H9 (cell line): ENCODE data around the gene CHPT1. TPM values are rescaled to one million over a fixed set of nuclear protein-coding genes. Genes with fewer than 3 reads are reported as not detected.

Source experiments
- DNase-seq: peaks from one replicate; pipeline ENCODE4 v3.0.0-alpha.2; 2017
- H2AFZ ChIP-seq: one replicate; pipeline ENCODE4 v1.6.1; 2013; ENCODE audit warnings: mild to moderate bottlenecking, low read length, control low read depth, moderate library complexity
- H2AK5ac ChIP-seq: 2 replicates; pipeline ENCODE4 v1.6.1; 2013; ENCODE audit warnings: low read length, control low read depth, mixed read lengths; ENCODE audit not compliant: insufficient read length
- H2BK120ac ChIP-seq: one replicate; pipeline ENCODE4 v1.6.1; 2013; ENCODE audit warnings: low read depth, mild to moderate bottlenecking, low read length, control low read depth, inconsistent platforms; ENCODE audit not compliant: poor library complexity, severe bottlenecking
- H2BK12ac ChIP-seq: 2 replicates; pipeline ENCODE4 v1.6.1; 2013; ENCODE audit warnings: low read length, control low read depth, mixed read lengths, low read depth; ENCODE audit not compliant: insufficient read length
- H2BK15ac ChIP-seq: 2 replicates; pipeline ENCODE4 v1.6.1; 2013; ENCODE audit warnings: low read depth, low read length, control low read depth
- H2BK20ac ChIP-seq: one replicate; pipeline ENCODE4 v1.6.1; 2013; ENCODE audit warnings: low read depth, mild to moderate bottlenecking, low read length, control low read depth, inconsistent platforms; ENCODE audit not compliant: poor library complexity, severe bottlenecking
- H2BK5ac ChIP-seq: 2 replicates; pipeline ENCODE4 v1.6.1; 2013; ENCODE audit warnings: low read length, control low read depth, mixed read lengths; ENCODE audit not compliant: insufficient read length
- H3K14ac ChIP-seq: 2 replicates; pipeline ENCODE4 v1.6.1; 2013; ENCODE audit warnings: low read length, control low read depth; ENCODE audit not compliant: insufficient read depth
- H3K18ac ChIP-seq: 2 replicates; pipeline ENCODE4 v1.6.1; 2013; ENCODE audit warnings: low read depth, mild to moderate bottlenecking, mixed read lengths, low read length, control low read depth; ENCODE audit not compliant: insufficient read length
- H3K23ac ChIP-seq: 2 replicates; pipeline ENCODE4 v1.6.1; 2013; ENCODE audit warnings: low read length, control low read depth, mixed read lengths, low read depth; ENCODE audit not compliant: insufficient read length
- H3K23me2 ChIP-seq: 2 replicates; pipeline ENCODE4 v1.6.1; 2013; ENCODE audit warnings: low read depth, mild to moderate bottlenecking, mixed read lengths, low read length, control low read depth; ENCODE audit not compliant: insufficient read length, poor library complexity, severe bottlenecking
- H3K27ac ChIP-seq: 2 replicates; pipeline ENCODE4 v1.5.1; 2013; ENCODE audit warnings: low read length, control low read depth, mixed read lengths, low read depth; ENCODE audit not compliant: insufficient read length
- H3K27me3 ChIP-seq: 2 replicates; pipeline ENCODE4 v1.6.1; 2013; ENCODE audit warnings: low read length, control low read depth, inconsistent platforms; ENCODE audit not compliant: insufficient read depth
- H3K4ac ChIP-seq: 2 replicates; pipeline ENCODE4 v1.6.1; 2013; ENCODE audit warnings: low read depth, mild to moderate bottlenecking, control low read depth, inconsistent platforms, low read length, moderate library complexity
- H3K4me1 ChIP-seq: 2 replicates; pipeline ENCODE4 v1.6.1; 2013; ENCODE audit warnings: low read length, control low read depth, inconsistent platforms; ENCODE audit not compliant: insufficient read depth
- H3K4me2 ChIP-seq: 2 replicates; pipeline ENCODE4 v1.6.1; 2013; ENCODE audit warnings: low read length, control low read depth, mixed read lengths; ENCODE audit not compliant: insufficient read length, insufficient read depth
- H3K56ac ChIP-seq: 2 replicates; pipeline ENCODE4 v1.6.1; 2013; ENCODE audit warnings: low read depth, mild to moderate bottlenecking, mixed read lengths, low read length, control low read depth; ENCODE audit not compliant: insufficient read length
- H3K79me1 ChIP-seq: 2 replicates; pipeline ENCODE4 v1.6.1; 2013; ENCODE audit warnings: low read depth, mild to moderate bottlenecking, moderate library complexity, low read length, control low read depth, inconsistent platforms; ENCODE audit not compliant: insufficient read depth, poor library complexity, severe bottlenecking
- H3K79me2 ChIP-seq: 2 replicates; pipeline ENCODE4 v1.6.1; 2013; ENCODE audit warnings: low read length, control low read depth, inconsistent platforms; ENCODE audit not compliant: insufficient read depth
- H3K9ac ChIP-seq: 2 replicates; pipeline ENCODE4 v1.6.1; 2013; ENCODE audit warnings: low read length, control low read depth, mixed read lengths; ENCODE audit not compliant: insufficient read length; ENCODE audit errors: extremely low read depth
- H3K9me3 ChIP-seq: one replicate; pipeline ENCODE4 v1.6.1; 2013; ENCODE audit warnings: low read depth, low read length, inconsistent platforms; ENCODE audit not compliant: control insufficient read depth
- H3T11ph ChIP-seq: one replicate; pipeline ENCODE4 v1.6.1; 2013; ENCODE audit warnings: mild to moderate bottlenecking, low read length, control low read depth, inconsistent platforms
- H4K20me1 ChIP-seq: one replicate; pipeline ENCODE4 v1.6.1; 2013; ENCODE audit not compliant: control insufficient read depth, insufficient read length, insufficient read depth
- H4K5ac ChIP-seq: 2 replicates; pipeline ENCODE4 v1.6.1; 2013; ENCODE audit warnings: low read depth, mild to moderate bottlenecking, mixed read lengths, low read length, control low read depth; ENCODE audit not compliant: insufficient read length
- H4K8ac ChIP-seq: replicated peaks from 2 replicates; pipeline ENCODE4 v1.6.1; 2013; ENCODE audit warnings: low read length, control low read depth, mixed read lengths, low read depth; ENCODE audit not compliant: insufficient read length
- H4K91ac ChIP-seq: 2 replicates; pipeline ENCODE4 v1.6.1; 2013; ENCODE audit warnings: low read depth, mild to moderate bottlenecking, moderate library complexity, mixed read lengths, low read length, control low read depth; ENCODE audit not compliant: insufficient read length
- H3K27ac Mint-ChIP-seq, 3 experiments: 2 replicates in 2 of 3; 3 replicates in 1 of 3; pipeline ENCODE4 v1.8.0; 2020 to 2021; ENCODE audit warnings: mixed read lengths in 3 of 3, mild to moderate bottlenecking in 1 of 3, moderate library complexity in 1 of 3
- H3K27me3 Mint-ChIP-seq: 2 replicates; pipeline ENCODE4 v1.8.0; 2021; ENCODE audit warnings: low read depth, mild to moderate bottlenecking, moderate library complexity, mixed read lengths
- H3K36me3 Mint-ChIP-seq, 3 experiments: 2 replicates in 2 of 3; 3 replicates in 1 of 3; pipeline ENCODE4 v1.8.0; 2020 to 2021; ENCODE audit warnings: low read depth in 3 of 3, mixed read lengths in 3 of 3; ENCODE audit not compliant: insufficient read depth in 1 of 3
- H3K4me1 Mint-ChIP-seq, 2 experiments: 2 replicates each; pipeline ENCODE4 v1.8.0; 2020; ENCODE audit warnings: mixed read lengths in 2 of 2
- H3K4me3 Mint-ChIP-seq, 2 experiments: 2 replicates in 1 of 2; 3 replicates in 1 of 2; pipeline ENCODE4 v1.8.0; 2020 to 2021; ENCODE audit warnings: mild to moderate bottlenecking in 2 of 2, mixed read lengths in 2 of 2, moderate library complexity in 1 of 2
- H3K9me3 Mint-ChIP-seq, 2 experiments: 2 replicates in 1 of 2; 3 replicates in 1 of 2; pipeline ENCODE4 v1.8.0; 2020; ENCODE audit warnings: mild to moderate bottlenecking in 2 of 2, mixed read lengths in 2 of 2, moderate library complexity in 1 of 2
- CTCF ChIP-seq: fragments of 200-600 bp; sonication (generic); conservative IDR thresholded peaks from 3 replicates; pipeline ENCODE4 v1.8.0; 2021; ENCODE audit warnings: antibody characterized with exemption, mild to moderate bottlenecking
- total RNA-seq: library from RNA; stranded (reverse); gene quantifications from 2 replicates; pipeline ENCODE4 v1.2.1, GENCODE V29; 2021

CHPT1 gene
- total RNA-seq, 1 experiment from 2014 or later = 17.1 TPM

- no peak overlapping the region for H4K5ac ChIP-seq
- H3K14ac ChIP-seq = no peak overlapping the region
- H3K23me2 ChIP-seq = no peaks in the 10 kb centered on the region
- no peak overlapping the region for H3K18ac ChIP-seq
- H2AK5ac ChIP-seq = no peak overlapping the region
- H3K9ac ChIP-seq = no peak overlapping the region
- DNase-seq = no peak
- H3K9me3 Mint-ChIP-seq = no peaks in the 10 kb centered on the region
- no peaks in the 10 kb centered on the region for H3K27me3 ChIP-seq
- H4K20me1 ChIP-seq = no peaks in the 10 kb centered on the region
- H2BK12ac ChIP-seq = no peak overlapping the region
- H3K56ac ChIP-seq = no peak overlapping the region
- no peak overlapping the region for H3T11ph ChIP-seq
- H3K36me3 Mint-ChIP-seq = no peaks in the 10 kb centered on the region
- H3K4ac ChIP-seq = no peak overlapping the region
- H2BK120ac ChIP-seq = no peak overlapping the region
- TF ChIP-seq CTCF = no peak
- H3K4me2 ChIP-seq = no peak overlapping the region
- H2BK5ac ChIP-seq = no peak overlapping the region
- no peak overlapping the region for H3K23ac ChIP-seq
- H3K4me1 ChIP-seq = no peaks in the 10 kb centered on the region
- no peaks in the 10 kb centered on the region for H3K79me2 ChIP-seq
- no peak overlapping the region for H2BK20ac ChIP-seq
- H2BK15ac ChIP-seq = no peak overlapping the region
- H3K4me1 Mint-ChIP-seq = no peaks in the 10 kb centered on the region
- no peaks in the 10 kb centered on the region for H3K9me3 ChIP-seq
- no peak overlapping the region for H3K4me3 Mint-ChIP-seq
- no peak overlapping the region for H3K27ac ChIP-seq
- no peak overlapping the region for H3K27ac Mint-ChIP-seq
- no peak overlapping the region for H2AFZ ChIP-seq
- no peaks in the 10 kb centered on the region for H3K79me1 ChIP-seq
- no peaks in the 10 kb centered on the region for H3K27me3 Mint-ChIP-seq
- no peak overlapping the region for H4K8ac ChIP-seq
- H4K91ac ChIP-seq = no peak overlapping the region
Measured at GRCh38 chr12:101720118-101720517, 22.7 kb downstream of the CHPT1 start.
